ENCODE results near the gene TOX2.

The TOX2 gene

GRCh38 chr20:43904827-43905177, 9.8 kb upstream of the TOX2 start:
- TF ChIP-seq CTCF (IDR thresholded peaks at IDR 0.05; ENCODE audit: borderline replicate concordance, control extremely low read depth, extremely low read depth, insufficient read depth, missing control alignments) = no peak
- no peak for DNase-seq (ENCODE audit: low spot score)
- in situ Hi-C loops (cut with MboI; ENCODE audit: low sequenced_read_pairs, unreplicated experiment) = no loop called here

- no peak for DNase-seq (ENCODE audit: low spot score)
- in situ Hi-C loops (cut with MboI; ENCODE audit: low sequenced_read_pairs, unreplicated experiment) = no loop called here
- no peak for TF ChIP-seq CTCF (IDR thresholded peaks at IDR 0.05; ENCODE audit: borderline replicate concordance, control extremely low read depth, extremely low read depth, insufficient read depth, missing control alignments)
These were observed 8.1 kb upstream of the TOX2 start for GRCh38 chr20:43906505-43907034.

- no peak for DNase-seq (ENCODE audit: low spot score)
- in situ Hi-C loops (cut with MboI; ENCODE audit: low sequenced_read_pairs, unreplicated experiment) = no loop called here
These were observed 5.4 kb upstream of the TOX2 start for GRCh38 chr20:43909211-43909610.

GRCh38 chr20:43909720-43910119, 4.9 kb upstream of the TOX2 start:
- no peak for TF ChIP-seq CTCF (IDR thresholded peaks at IDR 0.05; ENCODE audit: borderline replicate concordance, control extremely low read depth, extremely low read depth, insufficient read depth, missing control alignments)
- DNase-seq (ENCODE audit: low spot score) = peak; percentile 56
- in situ Hi-C loops (cut with MboI; ENCODE audit: low sequenced_read_pairs, unreplicated experiment) = no loop called here

More at GRCh38 chr20:43909211-43909610, 5.4 kb upstream of the TOX2 start:
- no peak for TF ChIP-seq CTCF (IDR thresholded peaks at IDR 0.05; ENCODE audit: borderline replicate concordance, control extremely low read depth, extremely low read depth, insufficient read depth, missing control alignments)

- no peak for DNase-seq (ENCODE audit: low spot score)
- in situ Hi-C loops (cut with MboI; ENCODE audit: low sequenced_read_pairs, unreplicated experiment) = no loop called here
- no peak for TF ChIP-seq CTCF (IDR thresholded peaks at IDR 0.05; ENCODE audit: borderline replicate concordance, control extremely low read depth, extremely low read depth, insufficient read depth, missing control alignments)
These were observed 4.1 kb upstream of the TOX2 start for GRCh38 chr20:43910564-43910963.

GRCh38 chr20:43911066-43911465, 3.6 kb upstream of the TOX2 start:
- DNase-seq (ENCODE audit: low spot score) = no peak
- no peak for TF ChIP-seq CTCF (IDR thresholded peaks at IDR 0.05; ENCODE audit: borderline replicate concordance, control extremely low read depth, extremely low read depth, insufficient read depth, missing control alignments)
- in situ Hi-C loops (cut with MboI; ENCODE audit: low sequenced_read_pairs, unreplicated experiment) = no loop called here

Measured in GM13976 (cell line).